ENCODE data around the gene MTERF2.

DNA sequence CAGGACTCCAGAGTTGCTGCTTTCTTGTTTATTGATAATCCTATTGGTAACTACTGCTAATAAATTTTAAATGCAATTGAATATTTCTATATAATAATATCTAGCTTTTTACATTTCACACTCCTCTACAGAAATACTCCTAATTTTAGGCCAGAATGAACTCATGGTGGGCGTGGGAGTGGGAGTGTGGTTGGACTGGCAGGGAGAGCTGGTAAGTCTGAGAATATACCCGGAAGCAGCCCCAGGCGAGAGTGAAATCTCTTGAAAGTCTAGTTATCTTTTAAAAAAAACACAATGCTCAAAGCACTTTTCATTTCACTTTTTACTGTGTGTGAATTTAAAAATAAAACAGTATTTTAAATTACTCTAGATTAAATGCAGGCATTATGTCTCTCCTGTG is 26.5 kb downstream of the MTERF2 start:
- TF ChIP-seq, protein P1, sequence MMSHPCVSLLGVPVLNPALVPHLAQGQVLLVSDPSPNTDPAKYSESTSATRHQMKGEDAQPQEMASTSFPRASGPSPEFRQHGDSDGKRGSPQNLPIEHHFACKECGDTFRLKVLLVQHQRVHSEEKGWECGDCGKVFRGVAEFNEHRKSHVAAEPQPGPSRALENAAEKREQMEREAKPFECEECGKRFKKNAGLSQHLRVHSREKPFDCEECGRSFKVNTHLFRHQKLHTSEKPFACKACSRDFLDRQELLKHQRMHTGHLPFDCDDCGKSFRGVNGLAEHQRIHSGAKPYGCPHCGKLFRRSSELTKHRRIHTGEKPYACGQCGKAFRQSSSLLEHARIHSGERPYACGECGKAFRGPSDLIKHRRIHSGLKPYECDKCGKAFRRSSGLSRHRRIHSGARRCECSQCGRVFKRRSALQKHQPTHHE (CRISPR knock-in tag; IDR thresholded peaks at IDR 0.05; ENCODE audit: borderline replicate concordance) = no peak
- TF ChIP-seq, protein P2, sequence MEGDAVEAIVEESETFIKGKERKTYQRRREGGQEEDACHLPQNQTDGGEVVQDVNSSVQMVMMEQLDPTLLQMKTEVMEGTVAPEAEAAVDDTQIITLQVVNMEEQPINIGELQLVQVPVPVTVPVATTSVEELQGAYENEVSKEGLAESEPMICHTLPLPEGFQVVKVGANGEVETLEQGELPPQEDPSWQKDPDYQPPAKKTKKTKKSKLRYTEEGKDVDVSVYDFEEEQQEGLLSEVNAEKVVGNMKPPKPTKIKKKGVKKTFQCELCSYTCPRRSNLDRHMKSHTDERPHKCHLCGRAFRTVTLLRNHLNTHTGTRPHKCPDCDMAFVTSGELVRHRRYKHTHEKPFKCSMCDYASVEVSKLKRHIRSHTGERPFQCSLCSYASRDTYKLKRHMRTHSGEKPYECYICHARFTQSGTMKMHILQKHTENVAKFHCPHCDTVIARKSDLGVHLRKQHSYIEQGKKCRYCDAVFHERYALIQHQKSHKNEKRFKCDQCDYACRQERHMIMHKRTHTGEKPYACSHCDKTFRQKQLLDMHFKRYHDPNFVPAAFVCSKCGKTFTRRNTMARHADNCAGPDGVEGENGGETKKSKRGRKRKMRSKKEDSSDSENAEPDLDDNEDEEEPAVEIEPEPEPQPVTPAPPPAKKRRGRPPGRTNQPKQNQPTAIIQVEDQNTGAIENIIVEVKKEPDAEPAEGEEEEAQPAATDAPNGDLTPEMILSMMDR (CRISPR knock-in tag; IDR thresholded peaks at IDR 0.05) = no peak
- TF ChIP-seq ZNF678 (CRISPR knock-in tag; IDR thresholded peaks at IDR 0.05) (no peak), NRL (CRISPR knock-in tag; IDR thresholded peaks at IDR 0.05; ENCODE audit: borderline replicate concordance) (no peak), POLR2A (IDR thresholded peaks at IDR 0.05; ENCODE audit: insufficient read depth in 1 of 2, low read depth in 2 of 2, low read length in 2 of 2) (no peak)
